ENCODE measurements around the gene TBCA.

DNA sequence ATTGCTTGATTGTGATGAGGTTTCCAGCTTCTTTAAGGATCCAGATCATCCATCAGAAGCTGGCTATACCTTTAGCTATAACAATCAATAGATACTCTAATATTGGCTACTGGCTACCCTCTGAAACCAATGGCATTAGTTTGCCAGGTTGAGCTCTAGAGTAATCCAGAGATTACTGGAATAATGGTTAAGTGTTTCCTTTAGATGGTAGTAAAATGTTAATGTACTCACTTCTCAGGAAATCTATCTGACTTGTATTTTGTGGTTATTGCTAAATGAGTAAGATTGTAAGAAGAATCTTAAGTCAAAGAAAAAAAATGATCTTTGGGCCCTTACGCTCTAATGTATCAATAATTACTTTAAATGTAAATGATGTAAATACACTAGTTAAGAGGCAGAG is 80.0 kb downstream of the TBCA start:
- TF ChIP-seq CTCF (IDR thresholded peaks at IDR 0.05) (no peak), POLR2A (IDR thresholded peaks at IDR 0.05) (no peak)
